Fibroblast of skin of right quadriceps (primary cell): Measurements from ENCODE around the gene MIB2.
A peak's percentile ranks its signal among the peaks of the same experiment; 100 is the strongest.
"Not testable (repeated sequence)": the region's sequence is repeated elsewhere in the genome, so short reads cannot be mapped to it uniquely, and the experiment has no call there.

Experiments
- DNase-seq: peaks from one replicate; pipeline ENCODE4 v3.0.0-alpha.2; 2013

The MIB2 gene

DNA sequence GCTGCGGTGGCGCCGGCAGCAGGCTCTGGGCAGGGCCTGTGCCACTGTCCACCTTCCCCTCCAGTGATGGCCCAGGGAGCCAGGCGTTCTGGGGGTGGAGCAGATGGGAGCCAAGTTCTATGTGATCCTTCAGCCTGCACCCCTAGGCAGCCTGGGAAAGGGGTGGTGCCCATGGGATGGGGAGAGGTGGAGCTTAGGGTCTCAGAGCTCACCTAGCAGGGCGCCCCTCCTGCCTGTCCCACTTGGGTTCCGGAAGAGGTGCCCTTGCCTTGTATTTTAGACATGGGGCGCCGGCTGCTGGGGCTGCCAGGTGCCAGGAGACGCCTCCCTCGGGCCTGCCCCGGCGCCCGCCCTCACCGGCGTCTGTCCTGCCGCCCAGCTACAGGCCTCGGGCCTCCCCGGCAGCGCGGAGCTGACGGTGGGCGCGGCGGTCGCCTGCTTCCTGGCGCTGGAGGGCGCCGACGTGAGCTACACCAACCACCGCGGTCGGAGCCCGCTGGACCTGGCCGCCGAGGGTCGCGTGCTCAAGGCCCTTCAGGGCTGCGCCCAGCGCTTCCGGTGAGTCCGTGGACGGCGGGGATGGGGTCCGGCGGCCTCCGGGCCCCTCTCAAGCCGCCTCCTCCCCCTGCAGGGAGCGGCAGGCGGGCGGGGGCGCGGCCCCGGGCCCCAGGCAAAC lies 13.6 kb downstream of the MIB2 start:
- no peak for DNase-seq

DNA sequence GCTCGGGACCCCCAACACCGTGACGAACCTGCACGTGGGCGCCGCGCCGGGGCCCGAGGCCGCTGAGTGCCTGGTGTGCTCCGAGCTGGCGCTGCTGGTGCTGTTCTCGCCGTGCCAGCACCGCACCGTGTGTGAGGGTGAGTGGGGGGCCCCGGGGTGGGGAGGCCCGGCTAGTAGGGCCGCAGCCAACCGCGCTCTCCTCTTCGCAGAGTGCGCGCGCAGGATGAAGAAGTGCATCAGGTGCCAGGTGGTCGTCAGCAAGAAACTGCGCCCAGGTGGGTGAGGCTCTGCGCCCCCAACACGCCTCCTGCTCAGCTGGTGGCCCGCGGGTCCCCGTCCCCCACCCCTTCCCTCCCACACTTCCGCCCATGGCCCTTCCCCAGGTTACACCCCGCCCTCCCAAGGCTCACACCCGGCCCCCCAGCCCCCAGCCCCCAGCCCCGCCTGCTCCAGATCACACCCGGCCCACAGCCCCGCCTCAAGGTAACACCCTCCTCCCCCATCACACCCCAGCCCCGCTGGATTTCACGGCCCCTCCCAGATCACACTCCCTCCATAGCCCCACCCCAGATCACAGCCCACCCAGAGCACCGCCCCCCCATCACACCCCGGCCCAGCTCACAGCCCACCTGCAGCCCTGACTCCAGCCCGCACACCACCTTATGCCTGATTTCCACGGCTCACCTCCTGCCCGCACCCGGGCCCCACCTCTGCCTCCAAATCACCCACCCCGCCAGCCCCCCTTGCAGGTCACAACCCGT lies 14.3 kb downstream of the MIB2 start:
- no peak for DNase-seq

DNA sequence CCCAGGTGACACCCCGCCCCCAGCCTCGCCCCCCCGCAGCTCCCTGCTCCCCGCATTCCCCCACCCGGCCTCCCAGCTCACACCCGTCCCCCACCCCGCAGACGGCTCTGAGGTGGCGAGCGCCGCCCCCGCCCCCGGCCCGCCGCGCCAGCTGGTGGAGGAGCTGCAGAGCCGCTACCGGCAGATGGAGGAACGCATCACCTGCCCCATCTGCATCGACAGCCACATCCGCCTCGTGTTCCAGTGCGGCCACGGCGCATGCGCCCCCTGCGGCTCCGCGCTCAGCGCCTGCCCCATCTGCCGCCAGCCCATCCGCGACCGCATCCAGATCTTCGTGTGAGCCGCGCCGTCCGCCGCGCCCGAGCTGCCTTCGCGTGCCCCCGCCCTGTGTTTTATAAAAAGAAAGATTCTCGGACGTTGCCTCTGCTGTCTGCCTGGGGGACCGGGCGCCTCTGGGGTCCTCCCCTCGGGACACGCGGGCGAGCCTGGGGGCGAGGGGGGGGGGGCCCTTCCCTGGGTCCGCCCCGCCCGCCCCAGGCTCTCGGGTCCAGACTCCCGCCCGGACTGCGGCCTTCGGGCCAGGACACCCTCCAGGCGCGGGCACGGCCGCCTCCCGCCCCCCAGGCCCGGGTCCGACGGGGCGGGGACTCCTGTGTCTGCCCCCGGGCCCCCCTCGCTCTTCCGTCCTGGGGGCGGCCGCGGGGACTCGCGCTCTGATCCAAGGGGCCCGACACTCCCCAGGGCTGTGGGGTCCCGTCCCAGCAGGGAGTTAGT lies 15.1 kb downstream of the MIB2 start:
- DNase-seq = peak; percentile 74

DNA sequence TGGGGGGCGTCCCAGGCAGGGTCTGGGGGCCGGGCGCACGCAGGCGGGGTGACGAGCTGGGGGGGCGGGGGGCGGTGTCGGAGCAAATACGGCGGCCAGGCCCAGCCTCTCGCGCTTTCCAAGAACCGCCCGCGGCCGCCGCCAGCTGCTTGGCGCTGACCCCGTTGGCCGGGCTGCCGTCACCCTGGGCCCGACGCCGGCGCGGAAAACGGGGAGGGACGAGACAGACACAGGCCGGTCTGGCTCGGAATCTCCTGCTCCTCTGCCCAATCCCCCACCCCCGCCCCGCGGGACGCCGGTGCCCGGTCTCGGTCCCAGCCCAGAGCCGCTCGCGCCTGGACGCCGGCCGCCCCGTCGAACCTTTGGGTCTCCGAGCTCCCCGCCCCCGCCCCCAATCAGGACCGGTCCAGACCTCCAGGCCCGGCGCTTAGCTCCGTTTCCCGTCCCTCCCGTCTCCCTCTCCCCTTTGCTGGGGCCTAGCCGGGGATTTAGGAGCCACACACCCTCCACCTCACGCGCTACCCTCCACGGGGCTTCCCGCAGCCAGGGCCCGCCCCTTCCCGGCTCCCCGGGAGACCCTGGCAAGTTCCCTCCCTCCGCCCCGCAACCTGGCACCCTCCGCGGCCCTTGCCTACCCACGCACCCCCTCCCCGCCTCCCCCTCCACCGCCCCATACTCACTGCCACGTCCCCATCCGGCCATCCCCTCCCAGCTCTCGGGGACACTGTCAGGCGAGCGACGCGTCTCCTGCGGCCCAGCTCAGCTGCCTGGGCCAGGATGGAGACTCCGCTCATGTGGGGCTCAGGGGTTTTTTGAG lies 15.9 kb downstream of the MIB2 start:
- no peak for DNase-seq

DNA sequence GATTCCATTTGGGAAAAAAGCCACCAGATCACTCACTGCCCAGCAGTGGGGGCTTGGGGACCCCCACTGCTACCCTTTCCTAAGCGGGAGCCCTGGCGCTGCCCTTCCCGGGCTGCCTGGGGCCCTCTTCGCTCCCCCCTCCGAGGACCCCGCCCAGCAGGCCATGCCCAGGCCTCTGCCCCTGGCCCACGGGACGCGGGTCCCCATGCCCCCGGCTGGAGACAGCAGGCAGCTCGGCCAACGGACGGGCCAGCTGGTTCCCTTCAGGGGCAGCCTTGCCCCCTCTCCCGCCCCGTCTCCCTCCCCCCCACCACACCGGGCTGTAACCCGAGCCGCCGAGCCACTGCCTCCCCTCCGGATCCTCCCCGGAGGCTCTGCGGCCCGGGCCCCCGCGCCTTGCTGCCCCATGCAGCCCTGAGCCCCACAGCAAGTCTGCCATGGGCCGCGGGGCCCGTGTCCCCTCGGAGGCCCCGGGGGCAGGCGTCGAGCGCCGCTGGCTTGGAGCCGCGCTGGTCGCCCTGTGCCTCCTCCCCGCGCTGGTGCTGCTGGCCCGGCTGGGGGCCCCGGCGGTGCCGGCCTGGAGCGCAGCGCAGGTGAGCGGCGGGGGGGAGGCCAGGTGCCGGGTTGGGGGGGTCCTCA lies 16.6 kb downstream of the MIB2 start, which contains the start of gene MMP23B:
MMP23B (plus strand) TSS at position 392 of the 639 bp plus-strand sequence; CDS start at position 438, 46 bp downstream.
- no peak for DNase-seq

DNA sequence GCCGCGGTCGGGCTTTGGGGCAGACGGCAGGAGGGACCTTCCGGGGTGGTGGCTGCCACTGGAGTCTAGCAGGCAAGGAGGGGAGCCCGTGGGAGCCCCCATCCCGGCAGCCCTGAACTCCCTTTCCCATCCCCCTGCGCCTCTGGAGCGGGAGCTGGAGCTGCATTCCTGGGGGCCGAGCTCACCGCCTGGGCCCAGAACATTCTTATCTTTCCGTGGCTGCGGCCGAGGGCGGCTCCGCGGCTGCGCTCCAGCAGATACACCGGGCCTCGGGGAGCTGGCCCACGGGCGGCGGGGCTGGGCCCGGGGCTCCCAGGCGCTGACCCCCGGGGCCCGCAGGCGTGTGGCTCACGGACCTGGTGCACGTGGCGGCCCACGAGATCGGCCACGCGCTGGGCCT lies 18.1 kb downstream of the MIB2 start:
- not testable (repeated sequence) for DNase-seq

DNA sequence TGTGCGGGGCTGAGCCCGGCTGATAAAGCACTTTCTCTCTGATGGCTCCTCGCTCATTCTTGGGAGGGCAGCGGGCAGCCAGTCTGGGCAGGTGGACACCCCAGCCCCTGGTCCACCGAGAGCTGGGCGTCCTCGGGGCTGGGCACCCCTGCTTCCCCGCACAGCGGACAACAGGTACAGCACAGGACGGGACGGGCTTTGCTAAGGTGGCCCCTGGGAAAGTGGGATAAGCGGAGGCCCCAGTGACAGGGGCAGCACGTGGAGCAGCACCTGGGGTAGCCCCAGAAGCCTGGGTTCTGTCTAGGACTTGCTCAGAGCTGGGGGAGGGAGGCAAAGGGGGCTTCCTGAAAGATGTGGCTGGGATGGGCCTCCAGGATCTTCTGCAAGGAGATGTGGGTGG lies 19.3 kb downstream of the MIB2 start:
- not testable (repeated sequence) for DNase-seq

DNA sequence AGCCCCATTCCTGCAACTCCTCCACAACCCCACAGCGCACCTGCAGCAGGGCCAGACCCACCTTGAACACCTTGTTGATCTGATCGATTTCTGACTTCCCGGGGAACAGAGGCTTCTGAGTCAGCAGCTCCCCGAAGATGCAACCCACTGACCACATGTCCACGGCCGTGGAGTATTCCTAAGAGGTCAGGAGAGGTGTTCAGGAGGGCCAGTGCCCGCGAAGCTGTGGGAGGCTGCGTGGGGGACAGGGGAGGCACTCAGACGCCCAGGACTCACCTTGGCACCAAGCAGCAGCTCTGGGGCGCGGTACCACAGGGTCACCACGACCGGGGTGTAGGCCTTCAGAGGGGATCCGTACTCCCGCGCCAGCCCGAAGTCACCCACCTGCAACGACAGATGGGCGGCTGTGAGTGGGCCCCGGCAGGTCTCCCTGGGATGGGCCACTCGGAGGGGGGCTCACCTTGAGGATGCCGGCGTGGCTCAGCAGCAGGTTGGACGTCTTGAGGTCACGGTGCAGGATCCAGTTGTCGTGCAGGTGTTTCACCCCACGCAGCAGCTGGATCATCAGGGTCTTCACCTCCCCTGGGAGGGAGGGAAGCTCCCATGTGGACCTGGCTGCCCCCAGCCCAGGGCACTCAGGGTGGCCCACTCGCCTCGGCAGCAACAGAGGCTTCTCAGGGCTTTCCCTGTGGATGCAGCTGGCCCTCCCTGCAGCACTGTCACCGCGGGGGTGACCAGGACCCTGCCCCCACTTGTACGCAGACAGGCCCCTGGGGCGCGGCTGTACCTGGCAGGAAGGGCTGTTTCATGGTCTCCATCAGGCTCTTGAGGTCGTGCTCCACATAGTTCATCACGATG lies 21.6 kb downstream of the MIB2 start:
- not testable (repeated sequence) for DNase-seq

DNA sequence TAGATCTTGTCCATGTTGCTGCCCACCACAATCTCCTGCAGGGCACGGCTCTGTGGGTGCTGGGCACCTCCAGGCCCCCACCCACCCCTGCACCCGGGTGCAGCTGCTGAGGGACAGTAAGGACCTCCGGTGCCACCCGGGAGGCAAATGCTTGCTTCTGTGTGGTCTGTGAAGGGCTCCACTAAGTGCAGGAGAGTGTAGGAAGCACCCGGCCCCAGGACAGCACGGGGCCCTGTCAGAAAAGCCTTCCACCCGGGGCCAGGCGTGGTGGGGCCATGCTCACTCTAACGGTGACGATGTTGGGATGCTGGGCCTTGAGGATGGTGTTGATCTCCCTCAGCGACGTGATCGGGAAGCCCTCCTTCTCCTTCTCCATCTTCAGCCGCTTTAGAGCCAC lies 22.2 kb downstream of the MIB2 start:
- DNase-seq = not testable (repeated sequence)

DNA sequence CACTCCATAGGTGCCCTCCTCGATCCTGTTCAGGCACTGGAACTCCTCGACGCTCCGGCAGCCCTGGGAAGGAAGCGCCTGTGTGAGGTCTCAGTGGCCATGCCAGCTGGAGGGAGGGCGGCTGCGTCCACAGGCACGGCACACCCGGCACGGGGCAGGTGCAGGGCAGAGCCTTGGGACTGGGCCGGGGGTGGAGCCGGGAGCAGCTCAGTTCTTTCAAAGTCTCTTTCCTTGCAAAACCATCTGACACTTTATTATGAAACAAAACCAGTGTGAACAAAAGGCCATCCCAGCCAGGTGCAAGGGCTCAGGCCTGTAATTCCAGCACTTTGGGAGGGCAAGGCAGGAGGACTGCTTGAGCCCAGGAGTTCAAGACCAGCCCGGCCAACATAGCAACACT lies 23.2 kb downstream of the MIB2 start:
- not testable (repeated sequence) for DNase-seq

DNA sequence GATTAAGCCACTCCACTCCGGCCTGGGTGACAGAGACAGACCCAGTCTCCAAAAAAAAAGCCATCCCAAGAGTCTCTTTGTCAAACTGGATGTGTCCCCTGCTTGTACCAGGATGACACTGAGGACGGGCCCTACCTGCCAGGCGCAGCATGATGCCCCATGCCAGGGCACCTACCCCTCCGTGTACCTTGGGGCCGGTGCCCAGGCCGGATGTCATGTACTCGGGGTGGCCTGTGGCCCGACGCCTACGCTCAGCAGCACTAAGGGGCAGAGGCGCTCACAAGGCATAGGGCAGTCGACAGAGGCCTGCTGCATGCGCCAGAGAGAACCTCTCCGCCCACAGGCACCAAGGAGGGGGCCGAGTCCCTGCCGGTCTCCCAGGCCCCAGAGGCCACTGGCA lies 24.1 kb downstream of the MIB2 start:
- not testable (repeated sequence) for DNase-seq

DNA sequence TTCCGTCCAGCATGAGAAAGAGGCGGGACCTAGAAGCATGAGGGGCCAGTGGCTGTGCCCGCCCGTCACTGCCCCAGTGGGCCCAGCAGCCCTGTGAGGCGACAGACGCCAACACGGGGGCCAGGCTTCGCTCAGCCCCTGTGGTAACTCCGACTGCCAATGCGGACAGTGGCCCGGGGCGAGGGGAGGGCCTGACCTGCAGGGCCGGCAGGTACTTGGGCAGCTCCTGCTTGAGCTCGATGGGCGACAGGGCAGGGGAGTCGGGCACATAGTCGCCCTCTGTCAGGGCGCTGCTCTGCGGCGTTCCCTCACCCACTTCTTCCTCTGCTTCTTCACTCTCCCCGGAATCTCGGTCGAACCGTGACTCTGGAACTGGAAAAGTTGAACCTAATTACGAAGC lies 24.8 kb downstream of the MIB2 start:
- not testable (repeated sequence) for DNase-seq

DNA sequence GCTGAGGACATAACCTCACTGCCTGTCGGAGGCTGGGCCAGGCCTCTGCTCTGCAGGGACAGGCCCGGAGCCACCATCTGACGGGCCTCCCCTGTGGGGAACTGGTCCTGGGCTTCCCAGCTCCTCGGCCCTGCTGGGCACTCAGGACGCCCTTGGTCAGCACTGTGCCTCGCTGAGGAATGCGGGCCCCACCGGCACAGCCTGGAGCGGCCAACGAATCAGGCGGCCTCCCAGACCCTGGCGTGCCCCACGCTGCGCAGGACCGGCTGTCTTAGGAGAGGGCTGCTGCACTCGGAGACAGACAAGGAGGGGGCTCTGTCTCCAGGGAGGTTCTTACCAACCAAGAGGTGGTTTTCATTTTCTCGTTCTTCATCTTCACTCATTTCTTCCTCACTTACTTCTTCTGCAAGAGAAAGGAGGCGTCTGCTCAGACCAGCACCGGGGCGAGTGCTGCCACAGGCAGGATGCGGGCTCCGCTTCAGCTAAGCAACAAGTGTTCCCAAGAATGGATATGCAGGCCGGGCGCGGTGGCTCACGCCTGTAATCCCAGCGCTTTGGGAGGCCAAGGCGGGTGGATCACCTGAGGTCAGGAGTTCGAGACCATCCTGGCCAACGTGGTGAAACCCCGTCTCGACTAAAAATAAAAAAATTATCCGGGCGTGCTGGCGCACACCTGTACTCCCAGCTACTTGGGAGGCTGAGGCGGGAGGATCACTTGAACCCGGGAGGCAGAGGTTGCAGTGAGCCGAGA lies 25.6 kb downstream of the MIB2 start:
- not testable (repeated sequence) for DNase-seq

DNA sequence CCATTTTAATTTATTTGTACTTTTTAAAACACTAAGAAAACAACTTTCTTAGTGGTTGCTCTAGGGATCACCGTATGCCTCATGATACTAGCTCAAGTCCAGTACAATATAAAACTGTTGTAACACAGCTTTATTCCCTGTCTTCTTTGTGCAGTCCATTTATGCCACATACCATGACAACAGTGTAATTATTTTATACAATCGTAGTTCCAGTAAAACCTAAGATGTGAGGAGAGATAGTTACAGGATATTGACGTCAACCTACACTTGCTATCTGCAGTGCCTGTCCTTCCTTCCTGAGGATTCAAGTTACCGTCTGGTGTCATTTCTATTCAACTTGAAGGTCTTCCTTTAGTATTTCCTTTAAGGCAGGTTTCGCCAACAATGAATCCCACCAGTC lies 31.0 kb downstream of the MIB2 start:
- DNase-seq = not testable (repeated sequence)

DNA sequence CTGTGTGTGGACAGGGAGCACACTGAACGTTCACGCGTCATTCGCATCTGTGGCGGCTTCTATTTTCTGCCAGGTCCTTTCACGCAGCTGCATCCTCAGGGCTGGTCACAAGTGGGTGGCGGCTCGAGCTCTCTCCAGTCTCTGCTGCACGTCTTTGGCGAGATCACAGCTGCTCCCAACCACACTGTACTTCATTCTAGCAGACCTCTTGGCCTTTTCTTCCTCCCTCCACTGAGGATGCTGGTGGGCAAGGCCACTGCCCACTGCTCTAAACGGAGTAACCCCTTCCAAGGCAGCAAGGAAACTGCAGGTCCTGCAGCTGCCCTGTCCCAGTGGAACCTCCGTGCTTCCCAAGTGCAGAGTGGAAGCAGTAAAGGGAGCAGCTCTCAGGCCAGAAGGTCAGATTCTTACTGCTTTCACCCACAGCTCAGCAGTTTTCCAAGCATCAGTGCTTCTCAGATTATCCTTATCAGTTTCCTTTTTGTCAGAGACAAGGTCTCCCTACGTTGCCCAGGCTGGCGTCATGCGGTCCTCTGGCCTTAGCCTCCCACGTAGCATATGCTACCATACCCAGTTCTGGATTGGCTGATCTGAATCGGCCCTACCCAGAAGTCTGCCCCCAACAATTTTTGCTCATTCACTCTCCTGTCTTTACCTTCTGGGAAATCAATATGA lies 32.4 kb downstream of the MIB2 start:
- not testable (repeated sequence) for DNase-seq

DNA sequence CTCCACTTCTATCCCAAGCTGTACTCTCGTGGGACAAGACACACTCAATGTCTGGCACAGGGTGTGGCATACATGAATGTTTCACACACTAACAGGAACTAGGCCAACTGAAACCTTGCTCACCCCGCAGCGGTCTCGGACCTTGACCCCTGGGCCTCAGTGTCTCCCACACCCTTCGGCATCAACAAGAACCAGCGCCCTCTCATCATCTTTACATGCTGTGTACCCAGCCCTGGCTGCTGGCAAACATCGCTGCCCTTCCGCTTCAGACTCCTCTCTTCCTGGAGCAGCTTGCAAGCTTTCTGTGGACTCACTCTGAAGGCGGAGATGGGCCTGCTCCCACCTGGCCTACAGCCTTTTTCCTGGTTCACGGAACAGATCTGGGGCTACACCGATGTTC lies 33.0 kb downstream of the MIB2 start:
- DNase-seq = not testable (repeated sequence)

DNA sequence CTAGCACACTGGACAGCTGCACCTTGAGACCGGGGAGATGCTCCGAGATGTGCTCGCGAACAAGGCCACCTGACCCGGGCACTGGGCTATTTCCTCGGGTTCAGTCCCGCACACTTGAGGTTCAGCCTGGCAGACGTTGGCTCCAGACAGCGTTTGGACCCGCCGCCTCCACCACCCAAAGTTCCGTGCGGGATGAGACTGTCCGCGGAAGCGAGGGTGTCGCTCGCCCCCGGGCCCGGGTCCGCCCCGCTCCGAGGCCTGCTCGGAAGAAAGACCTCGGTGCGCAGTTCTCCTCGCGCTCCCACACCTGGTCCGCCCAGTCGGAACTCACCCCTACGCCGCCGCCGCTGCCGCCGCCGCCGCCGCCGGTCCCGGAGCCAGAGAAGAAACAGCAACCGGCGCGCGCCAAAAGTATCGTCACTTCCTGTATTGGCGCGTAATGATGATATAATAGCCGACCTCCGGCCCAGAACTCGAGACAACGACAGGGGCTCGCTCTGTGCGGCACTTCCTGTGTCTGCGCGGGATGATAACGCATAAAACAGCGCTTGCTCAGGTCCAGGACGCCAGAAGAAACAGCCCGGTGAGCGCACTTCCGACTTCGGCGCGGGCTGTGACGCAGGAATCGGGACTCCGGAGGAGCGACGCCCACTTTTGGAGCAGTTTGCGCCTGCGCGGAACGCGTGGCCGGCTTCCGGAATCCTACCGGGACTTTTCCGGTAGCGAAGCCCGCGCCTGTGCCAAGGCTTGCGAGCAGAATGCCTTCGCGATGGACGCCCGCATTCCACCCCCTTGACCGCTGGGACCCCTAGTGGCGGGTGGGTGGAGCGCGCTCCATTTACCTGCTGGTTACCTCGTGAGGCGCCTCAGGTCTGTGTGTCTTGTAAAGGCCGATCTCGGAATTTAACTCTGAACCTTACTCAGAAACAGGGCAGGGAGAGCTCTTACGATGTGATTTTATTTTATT lies 43.6 kb downstream of the MIB2 start, which contains the start of gene CDK11B:
CDK11B (minus strand) TSS at position 422 of the 967 bp plus-strand sequence. CDS start 1,519 bp downstream, outside the sequence.
- peak; percentile 99 for DNase-seq

DNA sequence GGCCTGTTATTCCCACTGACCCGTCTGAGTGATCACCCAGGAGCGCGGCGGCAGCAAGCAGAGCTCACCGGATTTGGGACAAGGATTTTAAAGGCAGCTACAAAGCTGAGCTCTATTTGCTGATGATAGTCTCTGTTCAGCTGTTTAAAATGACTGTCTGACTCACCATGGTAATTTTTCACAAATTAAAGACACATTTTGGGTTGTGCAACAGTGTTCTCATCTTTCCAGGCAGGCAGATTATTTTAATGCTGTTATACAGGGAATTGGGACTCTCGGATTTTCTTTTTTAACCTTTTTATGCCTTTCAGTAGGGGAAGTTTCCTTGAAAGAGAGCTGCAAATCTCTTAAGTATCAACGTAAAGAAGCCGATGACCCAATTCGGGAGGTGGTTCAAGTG lies 47.1 kb downstream of the MIB2 start:
- peak; percentile 43 for DNase-seq
